Brain microvascular endothelial cell (primary cell): ENCODE data around the gene ABCG5.

Source experiments
- DNase-seq: peaks from one replicate; pipeline ENCODE4 v3.0.0-alpha.2; 2020
- H3K27ac ChIP-seq: fragments of 250-450 bp; sonication (Bioruptor Pico); 2 replicates; pipeline ENCODE4 v1.5.1; 2020; ENCODE audit warnings: mild to moderate bottlenecking, moderate library complexity
- H3K27me3 ChIP-seq: fragments of 250-450 bp; sonication (Bioruptor Pico); replicated peaks from 2 replicates; pipeline ENCODE4 v1.5.1; 2020; ENCODE audit warnings: mild to moderate bottlenecking
- H3K36me3 ChIP-seq: fragments of 250-450 bp; sonication (Bioruptor Pico); replicated peaks from 2 replicates; pipeline ENCODE4 v1.5.1; 2020; ENCODE audit warnings: mild to moderate bottlenecking
- H3K4me3 ChIP-seq: 2 replicates; pipeline ENCODE4 v1.5.1; 2011; ENCODE audit warnings: low read depth, mild to moderate bottlenecking, control low read depth, low read length, moderate library complexity
- in situ Hi-C: cut with HindIII; loops from 2 replicates; pipeline ENCODE4 v1.10.0; 2017; ENCODE audit warnings: low sequenced_read_pairs, low pct_ligation_motif_present
- TF ChIP-seq, protein P1 (sequence below): IDR thresholded peaks from 2 replicates; pipeline ENCODE4 v1.5.1; 2011; ENCODE audit warnings: low read depth, mild to moderate bottlenecking, moderate library complexity, low read length, control low read depth, inconsistent platforms; ENCODE audit errors: missing control alignments

ABCG5 gene

DNA sequence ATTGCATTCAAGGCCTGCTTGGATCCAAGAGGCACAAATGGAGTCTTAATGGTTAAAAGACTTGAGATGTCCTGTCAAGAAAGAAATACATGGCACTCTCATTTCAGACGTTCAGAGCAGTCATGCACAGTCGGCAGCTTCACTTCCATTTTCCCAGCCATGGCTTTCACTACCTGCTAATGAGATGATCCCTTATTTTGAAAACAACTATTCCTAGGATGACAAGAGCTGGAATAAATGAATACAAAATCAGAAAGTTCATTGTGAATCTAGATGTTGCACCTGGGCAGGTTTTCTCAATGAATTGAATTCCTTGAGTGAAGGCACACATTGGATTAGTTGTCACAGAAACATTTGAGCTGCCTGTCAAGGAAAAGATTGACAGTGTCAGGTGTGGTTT is 25.7 kb downstream of the ABCG5 start:
- no peak overlapping the region for H3K4me3 ChIP-seq
- TF ChIP-seq, protein P1, sequence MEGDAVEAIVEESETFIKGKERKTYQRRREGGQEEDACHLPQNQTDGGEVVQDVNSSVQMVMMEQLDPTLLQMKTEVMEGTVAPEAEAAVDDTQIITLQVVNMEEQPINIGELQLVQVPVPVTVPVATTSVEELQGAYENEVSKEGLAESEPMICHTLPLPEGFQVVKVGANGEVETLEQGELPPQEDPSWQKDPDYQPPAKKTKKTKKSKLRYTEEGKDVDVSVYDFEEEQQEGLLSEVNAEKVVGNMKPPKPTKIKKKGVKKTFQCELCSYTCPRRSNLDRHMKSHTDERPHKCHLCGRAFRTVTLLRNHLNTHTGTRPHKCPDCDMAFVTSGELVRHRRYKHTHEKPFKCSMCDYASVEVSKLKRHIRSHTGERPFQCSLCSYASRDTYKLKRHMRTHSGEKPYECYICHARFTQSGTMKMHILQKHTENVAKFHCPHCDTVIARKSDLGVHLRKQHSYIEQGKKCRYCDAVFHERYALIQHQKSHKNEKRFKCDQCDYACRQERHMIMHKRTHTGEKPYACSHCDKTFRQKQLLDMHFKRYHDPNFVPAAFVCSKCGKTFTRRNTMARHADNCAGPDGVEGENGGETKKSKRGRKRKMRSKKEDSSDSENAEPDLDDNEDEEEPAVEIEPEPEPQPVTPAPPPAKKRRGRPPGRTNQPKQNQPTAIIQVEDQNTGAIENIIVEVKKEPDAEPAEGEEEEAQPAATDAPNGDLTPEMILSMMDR = no peak
- H3K27me3 ChIP-seq = no peaks in the 10 kb centered on the region
- no peak for DNase-seq
- no peaks in the 10 kb centered on the region for H3K36me3 ChIP-seq
- in situ Hi-C loops = no loop called here
- no peak overlapping the region for H3K27ac ChIP-seq

DNA sequence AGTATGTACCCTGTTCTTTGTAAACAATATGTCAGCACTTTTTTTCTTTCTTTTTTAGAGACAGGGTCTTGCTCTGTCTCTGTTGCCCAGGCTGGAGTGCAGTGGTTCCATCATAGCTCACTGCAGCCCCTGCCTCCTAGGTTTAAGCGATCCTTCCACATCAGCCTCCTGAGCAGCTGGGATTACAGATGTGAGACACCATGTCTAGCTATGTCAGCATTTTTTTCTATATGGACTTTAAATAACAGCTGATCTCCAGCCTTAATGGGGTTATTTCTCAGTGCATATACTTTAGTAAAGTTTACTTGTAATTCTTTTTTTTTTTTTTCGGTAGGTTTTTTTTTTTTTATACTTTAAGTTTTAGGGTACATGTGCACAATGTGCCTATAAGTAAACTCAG is 26.6 kb downstream of the ABCG5 start:
- TF ChIP-seq, protein P1 = no peak
- H3K4me3 ChIP-seq = no peak overlapping the region
- H3K27ac ChIP-seq = no peak overlapping the region
- no peaks in the 10 kb centered on the region for H3K36me3 ChIP-seq
- no peaks in the 10 kb centered on the region for H3K27me3 ChIP-seq
- in situ Hi-C loops = no loop called here
- DNase-seq = no peak

DNA sequence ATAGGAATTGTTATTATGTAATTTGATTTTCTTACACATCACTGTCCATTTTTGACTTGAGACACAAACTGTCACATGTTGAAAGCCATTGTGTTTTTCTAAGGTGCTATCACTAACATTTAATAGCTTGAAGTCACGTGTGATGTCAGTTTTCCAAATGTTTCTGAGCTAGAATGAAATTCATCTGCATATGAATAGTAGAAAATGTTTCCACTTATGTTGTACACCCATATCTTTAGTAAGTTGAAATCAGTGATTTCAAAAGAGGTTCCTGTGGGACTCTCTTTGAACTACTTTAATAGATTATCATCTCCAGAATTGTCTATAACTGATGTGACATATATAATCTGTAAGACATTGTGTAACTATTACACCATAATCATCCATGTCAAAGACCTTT is 27.8 kb downstream of the ABCG5 start:
- TF ChIP-seq, protein P1 = no peak
- in situ Hi-C loops = no loop called here

DNA sequence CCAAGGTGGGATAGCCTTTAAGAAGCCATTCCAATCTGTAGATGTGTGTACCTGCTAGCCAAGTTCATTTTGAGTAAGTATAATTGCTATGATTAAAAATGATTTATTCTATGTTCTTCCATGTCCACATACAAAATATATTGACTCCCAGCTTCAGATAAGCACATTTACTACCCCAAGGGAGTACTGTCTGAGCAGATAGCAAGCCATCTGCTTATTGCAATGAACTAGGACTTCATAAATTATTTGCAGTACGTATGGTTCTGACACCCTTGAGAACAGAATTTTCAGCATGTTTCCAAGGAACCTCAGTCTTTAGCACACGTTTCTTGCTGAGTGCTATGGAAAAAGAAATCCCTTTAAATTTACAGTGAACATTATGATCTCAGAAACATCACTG is 28.2 kb downstream of the ABCG5 start:
- TF ChIP-seq, protein P1 = no peak
- no peak for DNase-seq
- in situ Hi-C loops = no loop called here
- H3K27ac ChIP-seq = no peak overlapping the region
- H3K27me3 ChIP-seq = no peaks in the 10 kb centered on the region
- no peaks in the 10 kb centered on the region for H3K36me3 ChIP-seq
- H3K4me3 ChIP-seq = no peak overlapping the region

More for the DNA sequence above, 27.8 kb downstream of the ABCG5 start:
- Histone ChIP-seq H3K27me3 (no peaks in the 10 kb centered on the region), H3K4me3 (no peak overlapping the region), H3K27ac (no peak overlapping the region), H3K36me3 (no peaks in the 10 kb centered on the region)
- DNase-seq = no peak

DNA sequence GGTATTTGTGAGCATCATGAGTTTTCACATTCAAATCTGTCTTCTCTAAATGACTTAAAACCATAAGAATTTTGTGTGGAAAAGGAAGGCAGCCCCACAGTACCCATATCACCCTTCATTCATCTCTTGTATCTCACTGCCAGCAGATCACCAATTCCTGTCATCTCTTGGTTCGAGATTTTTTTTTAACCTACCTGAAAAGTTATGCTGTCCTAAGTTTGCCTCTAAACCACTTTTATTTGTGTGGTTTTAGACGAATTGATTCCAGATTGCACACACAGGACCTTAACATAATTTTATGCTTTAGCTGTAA is 32.0 kb downstream of the ABCG5 start:
- Histone ChIP-seq H3K27me3 (no peaks in the 10 kb centered on the region), H3K36me3 (no peaks in the 10 kb centered on the region), H3K27ac (no peak overlapping the region), H3K4me3 (no peak overlapping the region)
- DNase-seq = no peak
- TF ChIP-seq, protein P1 = no peak
- in situ Hi-C loops = no loop called here

DNA sequence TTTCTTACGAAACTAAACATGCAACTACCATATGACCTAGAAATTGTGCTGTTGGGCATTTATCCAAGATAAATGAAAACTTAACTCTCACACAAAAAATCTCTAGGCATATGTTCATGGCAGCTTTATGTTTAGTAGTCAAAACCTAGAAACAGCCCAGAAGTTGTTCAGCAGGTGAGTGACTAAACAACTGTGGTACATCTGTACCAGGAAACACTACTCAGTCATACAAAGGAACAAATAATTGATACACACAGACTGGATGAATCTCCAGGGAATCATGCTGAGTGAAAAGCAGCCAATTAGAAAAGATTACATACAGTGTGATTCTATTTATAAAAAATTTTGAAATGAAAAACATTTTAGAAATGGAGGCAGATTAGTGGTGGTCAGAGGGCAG is 35.5 kb downstream of the ABCG5 start:
- Histone ChIP-seq H3K27ac (no peak overlapping the region), H3K27me3 (no peaks in the 10 kb centered on the region), H3K36me3 (no peaks in the 10 kb centered on the region), H3K4me3 (no peak overlapping the region)
- TF ChIP-seq, protein P1 = no peak
- DNase-seq = no peak
- in situ Hi-C loops = no loop called here
